ENCODE measurements around the gene RRP9.
"Not testable (repeated sequence)": the region's sequence is repeated elsewhere in the genome, so short reads cannot be mapped to it uniquely, and the experiment has no call there.

The RRP9 gene

GRCh38 chr3:51904034-51904823 lies 37.5 kb downstream of the RRP9 start:
- no peak for DNase-seq (ENCODE audit: low read depth)

DNA sequence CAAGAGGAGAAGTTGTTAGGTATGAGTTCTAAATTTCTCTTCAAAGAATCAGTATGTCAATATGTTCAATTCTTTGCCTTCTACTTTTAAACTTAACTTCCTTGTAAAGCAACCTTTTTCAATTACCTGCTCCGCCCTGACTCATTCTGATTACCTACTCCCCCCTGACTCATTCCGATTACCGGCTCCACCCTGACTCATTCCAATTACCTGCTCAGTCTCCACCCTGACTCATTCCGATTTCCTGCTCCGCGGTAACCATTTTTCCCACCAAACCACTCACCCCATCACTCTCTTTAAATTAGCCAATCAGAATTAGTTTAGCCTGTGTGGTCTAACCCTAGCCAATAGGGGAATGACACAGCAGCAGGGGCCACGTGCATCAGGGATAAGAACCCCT lies 39.3 kb downstream of the RRP9 start:
- DNase-seq (ENCODE audit: low read depth): not testable (repeated sequence)

DNA sequence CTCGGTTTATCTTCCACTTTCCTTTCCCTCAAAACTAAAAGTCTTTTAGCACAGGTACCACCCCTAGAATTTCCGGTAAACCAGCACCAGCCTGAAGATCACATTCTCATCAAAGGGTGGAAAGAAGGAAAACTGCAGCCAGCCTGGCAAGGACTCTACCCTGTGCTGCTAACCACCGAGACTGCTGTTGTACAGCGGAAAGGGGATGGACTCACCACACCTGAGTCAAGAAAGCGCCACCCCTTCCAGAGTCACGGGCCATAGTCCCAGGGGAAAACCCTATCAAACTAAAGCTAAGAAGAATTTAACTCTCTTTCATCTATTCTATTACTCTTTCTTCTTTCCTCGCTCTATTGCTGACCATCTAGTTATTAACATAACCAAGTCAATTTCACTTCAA lies 41.7 kb downstream of the RRP9 start:
- not testable (repeated sequence) for DNase-seq (ENCODE audit: low read depth)

DNA sequence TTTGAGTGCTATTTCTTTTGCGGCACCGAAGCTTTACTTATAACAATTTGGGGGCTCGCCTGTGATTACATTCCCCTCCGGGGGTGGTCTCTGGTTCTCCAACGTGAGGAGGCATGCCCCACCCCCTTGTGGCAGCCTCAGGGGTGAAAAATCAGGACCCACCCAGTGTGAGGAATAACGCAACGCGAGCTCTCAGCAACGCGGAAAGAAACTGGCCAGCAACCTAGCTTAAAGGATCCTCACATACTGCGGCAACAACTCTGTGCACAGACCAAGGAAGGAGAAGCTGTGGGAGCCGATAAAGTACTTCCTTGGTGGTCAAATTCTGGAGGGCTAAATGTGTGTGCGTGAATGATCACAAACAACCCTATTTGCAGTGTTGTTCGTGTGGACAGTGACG lies 44.3 kb downstream of the RRP9 start:
- no peak for DNase-seq (ENCODE audit: low read depth)

DNA sequence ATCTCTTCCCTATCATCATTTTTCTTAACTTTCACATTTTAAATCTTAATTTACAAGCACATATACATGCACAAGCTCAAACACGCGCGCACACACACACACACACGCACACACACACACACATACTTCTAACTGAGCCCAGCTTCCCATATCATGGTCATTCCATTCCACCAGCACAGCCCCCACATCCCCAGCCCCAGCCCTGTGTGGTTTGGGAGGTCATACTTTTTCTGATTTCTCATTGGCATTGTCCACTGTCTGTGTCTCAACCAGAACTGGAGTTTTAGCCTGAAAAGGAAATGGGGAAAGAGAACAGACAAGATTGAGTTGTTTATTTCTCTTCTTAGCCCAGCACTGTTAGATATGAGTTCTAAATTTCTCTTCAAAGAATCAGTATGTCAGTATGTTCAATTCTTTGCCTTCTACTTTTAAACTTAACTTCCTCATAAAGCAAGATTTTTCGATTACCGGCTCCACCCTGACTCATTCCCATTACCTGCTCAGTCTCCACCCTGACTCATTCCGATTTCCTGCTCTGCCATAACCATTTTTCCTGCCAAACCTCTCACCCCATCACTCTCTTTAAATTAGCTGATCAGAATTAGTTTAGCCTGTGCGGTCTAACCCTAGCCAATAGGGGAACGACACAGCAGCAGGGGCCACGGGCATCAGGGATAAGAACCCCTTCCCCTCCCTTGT lies 44.9 kb downstream of the RRP9 start:
- peak; percentile 4 for DNase-seq (ENCODE audit: low read depth)

DNA sequence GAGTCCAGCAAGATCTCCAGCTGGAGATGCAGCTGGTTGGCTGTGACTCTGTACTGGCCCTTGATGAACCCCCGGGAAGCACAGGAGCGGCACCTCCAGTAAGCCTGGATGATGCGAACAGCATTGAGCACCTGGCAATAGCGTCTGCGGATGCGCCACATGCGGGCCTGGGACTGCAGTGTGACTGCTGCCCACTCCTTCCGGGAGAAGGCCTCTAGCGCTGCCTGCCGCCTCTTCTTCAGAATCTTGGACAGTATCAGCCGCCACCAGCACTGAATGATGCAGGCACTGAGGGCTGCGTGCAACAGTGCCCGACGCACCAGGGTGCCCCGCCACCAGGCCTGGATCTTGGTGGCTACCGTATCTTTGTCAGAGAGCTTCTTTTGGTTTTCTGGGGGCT lies 46.8 kb downstream of the RRP9 start:
- no peak for DNase-seq (ENCODE audit: low read depth)

DNA sequence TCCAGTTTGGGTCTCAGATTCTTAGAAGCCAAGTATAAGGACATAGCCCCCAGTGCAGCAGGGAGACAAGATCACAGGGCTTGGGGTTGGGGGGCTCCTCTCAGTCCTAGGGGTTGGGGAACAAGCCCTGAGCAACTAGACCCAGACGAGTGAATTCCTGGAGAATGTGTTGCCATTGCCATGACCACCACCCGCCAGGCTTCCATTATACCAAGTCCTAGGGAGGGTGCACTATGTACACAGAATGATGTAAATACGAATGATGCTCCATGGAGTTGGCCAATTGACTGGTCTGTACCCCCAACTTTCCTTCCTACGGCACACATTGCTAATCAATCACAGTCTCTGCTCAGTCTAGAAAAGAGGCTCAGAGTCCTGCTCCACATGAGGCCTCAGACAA lies 47.3 kb downstream of the RRP9 start:
- DNase-seq (ENCODE audit: low read depth): no peak

DNA sequence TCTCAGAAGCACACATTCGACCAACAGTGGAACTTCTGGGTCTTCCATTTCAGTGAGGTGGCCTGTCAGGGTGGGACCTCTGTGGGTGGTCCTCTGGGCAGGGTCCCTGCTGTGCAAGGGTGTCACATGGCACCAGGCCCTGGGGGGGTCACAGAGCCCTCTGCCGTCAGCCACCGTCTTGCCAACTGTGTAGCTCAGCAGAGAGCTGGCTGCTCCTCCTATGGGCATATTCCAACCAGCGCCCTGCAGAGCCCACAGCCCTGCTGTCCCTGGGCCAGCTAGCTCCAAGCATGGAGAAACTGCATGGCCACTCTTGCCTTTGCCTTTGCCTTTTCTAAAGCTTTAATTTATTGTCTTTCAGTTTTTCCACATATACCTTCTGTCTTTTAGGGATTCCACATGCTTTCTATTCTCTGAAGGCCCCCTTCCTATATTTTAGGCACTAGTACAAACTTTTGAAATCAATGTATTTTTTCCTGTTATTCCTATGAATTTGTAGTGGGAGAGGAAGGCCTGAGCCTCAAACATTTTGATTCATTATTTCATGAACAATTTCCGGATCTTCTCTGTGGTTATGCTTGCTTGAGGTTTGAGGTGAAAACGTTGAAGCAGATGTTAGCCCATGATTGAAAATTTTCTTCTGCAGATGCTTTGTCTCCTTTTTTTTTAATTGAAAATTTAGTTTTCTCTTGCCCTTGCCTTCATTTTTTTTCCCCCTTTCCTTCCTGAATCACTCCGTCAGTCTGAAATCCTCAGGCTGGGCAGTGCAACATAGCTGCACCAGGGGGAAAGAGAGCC lies 50.3 kb downstream of the RRP9 start:
- no peak for DNase-seq (ENCODE audit: low read depth)

- DNase-seq (ENCODE audit: low read depth): no peak
These were observed 53.1 kb downstream of the RRP9 start for GRCh38 chr3:51888463-51889105.

DNA sequence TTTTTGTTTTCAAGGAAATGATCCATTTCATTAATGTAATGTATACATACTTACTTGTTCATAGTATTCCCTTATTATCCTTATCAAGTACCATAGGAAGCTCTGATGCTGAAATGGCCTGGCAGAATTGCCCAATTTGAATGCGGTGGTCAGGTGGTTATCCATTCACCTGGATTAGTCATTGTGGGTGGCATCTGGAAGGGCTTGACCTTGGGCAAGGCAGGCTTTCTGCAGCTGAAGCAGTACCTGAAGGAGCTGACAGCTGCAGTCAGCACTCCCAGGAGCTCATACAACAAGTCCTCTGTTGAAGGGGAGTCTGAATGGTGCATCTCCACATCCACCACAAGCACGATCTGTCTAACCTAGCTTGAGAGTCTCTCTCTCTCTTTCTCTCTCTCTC lies 54.1 kb downstream of the RRP9 start:
- no peak for DNase-seq (ENCODE audit: low read depth)

DNA sequence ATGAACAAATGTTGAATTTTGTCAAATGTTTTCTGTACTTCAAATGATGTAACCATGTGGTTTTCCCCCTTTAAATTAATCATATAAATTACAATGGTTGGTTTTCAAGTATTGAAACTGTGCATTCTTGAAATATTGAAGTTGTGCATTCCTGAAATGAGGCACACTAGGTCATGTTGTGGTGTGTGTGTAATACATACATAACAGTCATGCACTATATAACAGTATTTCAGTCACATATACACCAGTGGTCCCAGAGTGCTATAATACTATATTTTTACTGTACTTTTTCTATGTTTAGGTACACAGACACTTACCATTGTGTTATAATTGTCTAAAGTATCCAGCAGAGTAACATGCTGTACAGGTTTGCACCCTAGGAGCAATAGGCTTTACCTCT lies 55.3 kb downstream of the RRP9 start:
- DNase-seq (ENCODE audit: low read depth): no peak
